Subcutaneous preadipocyte (primary cell): ENCODE measurements around the gene TMEM176A. TPM values are rescaled to one million over a fixed set of nuclear protein-coding genes. Genes with fewer than 3 reads are reported as not detected.

ENCODE experiments used
- total RNA-seq: library from RNA; depleted of rRNA; stranded (reverse); fragments of >200 nt; gene quantifications from 2 replicates; pipeline ENCODE4 v1.2.3, GENCODE V29; 2012

TMEM176A gene, protein sequence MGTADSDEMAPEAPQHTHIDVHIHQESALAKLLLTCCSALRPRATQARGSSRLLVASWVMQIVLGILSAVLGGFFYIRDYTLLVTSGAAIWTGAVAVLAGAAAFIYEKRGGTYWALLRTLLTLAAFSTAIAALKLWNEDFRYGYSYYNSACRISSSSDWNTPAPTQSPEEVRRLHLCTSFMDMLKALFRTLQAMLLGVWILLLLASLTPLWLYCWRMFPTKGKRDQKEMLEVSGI
- total RNA-seq, result 5.5 TPM in 1 of 2 replicates, not detected in the other

DNA sequence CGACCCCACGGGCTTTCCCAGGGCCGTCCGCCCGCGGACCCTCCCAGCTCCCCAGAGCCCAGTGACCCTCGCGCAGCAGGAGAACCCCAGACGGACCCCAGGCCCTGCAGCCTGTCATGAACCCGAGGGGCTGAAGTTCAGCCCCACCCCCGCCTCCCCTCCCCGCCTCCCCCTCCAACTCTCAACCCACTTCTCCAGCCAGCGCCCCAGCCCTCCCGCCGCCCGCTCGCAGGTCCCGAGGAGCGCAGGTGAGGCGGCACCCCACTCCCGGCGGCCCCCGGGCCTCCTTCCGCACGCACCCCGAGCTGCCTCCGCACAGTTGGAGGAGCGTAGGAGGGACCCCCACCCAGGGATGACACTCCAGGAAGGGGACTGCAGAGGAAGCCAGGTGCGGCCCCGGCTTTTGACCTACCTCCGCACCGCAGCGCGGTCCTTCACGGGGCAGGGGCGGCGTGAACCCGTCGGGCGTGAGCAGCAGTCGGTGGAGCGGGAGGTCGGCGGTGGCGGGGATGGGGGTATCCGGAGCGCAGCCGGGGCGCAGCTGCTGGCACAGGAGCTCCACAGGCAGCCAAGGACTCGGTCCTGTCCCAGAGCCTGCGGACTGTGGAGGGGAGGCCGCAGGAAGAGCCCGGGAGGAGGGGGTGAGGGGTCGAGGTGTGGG, at the start of gene TMEM176A:
Gene TMEM176A, plus strand, starts transcription at position 189 of the 661 bp plus-strand sequence. CDS start 782 bp downstream, outside the sequence.

DNA sequence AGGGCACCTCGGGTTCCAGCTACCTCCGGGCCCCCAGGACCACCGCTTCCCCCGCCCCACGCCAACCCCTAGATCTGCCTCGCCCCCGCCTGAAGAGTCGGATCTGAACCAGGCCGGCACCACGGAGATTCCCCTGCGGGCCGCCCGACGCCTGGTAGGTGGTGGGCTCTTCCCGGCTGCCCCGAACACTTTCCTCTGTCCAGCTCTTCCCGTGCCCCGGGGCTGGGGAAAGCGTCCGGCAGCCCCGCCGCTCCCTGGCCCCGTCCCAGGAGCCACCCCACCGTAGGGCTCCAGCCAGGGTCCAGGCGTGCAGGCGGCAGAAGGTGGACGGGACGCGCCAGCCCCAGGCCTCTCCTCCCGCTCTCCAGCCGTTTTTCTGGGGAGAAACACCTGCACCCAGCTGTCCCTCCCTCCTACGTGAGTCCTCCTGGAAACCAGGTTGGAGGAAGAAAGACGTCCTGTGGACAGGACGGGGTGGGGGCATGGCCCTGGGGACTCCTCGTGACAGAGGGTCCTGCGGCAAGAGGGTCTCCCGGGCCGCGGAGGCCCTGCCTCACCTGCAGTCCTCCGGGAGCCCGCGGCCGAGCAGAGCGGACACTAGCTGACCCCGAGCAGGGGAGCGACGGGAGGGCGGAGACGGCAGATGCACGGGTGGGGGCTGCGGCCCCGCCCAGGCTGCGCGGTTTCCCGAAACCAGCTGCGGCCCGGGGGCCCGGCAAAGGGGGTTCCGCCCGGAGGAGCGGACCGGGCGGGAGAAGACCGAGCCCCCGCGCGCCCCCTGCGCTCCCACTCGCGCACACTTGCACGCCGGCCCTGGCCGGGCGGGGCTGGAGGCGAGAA, 608 bp upstream of the TMEM176A start, which contains the start of gene TMEM176B:
Gene TMEM176B, minus strand, starts transcription at position 624 of the 840 bp plus-strand sequence. CDS start 3,795 bp downstream, outside the sequence.

DNA sequence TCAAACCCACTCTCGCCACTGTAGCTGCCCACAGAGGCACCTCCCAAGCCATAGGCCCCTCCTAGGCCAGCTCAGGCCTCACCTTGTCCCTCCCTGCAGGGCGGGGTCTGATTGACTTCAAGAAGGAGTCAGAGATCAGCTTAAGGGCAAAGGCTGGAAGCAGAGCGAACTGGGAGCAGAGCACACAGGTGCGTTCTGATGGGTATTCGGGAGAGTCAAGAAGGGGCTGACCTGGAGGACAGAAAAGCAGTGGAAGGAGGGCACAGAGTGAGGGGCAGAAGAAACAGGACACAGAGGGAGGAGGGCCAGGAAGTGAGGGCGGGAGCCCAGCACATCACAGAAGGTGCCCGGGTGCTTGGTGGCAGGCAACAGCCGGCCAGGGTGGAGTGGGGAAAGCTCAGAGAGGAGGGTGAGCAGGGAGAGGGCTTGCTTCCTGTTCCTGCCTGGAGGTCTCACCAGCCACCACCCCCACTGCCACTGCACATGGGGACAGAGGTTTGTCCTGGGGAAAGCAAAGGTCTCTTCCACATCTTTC, 51.9 kb downstream of the TMEM176A start, which contains the start of gene AOC1:
Gene AOC1, plus strand, starts transcription at position 147 of the 535 bp plus-strand sequence. CDS start 3,954 bp downstream, outside the sequence.

Other genes with a start within 250 kb of the TMEM176A start
- under 0.01 TPM in 1 of 2 replicates, not detected in the other for gene GIMAP4, start 233.4 kb upstream of the TMEM176A start, total RNA-seq
- under 0.01 TPM in 1 of 2 replicates, not detected in the other for gene GIMAP6, start 168.4 kb upstream of the TMEM176A start, total RNA-seq
- gene GIMAP2, start 115.1 kb upstream of the TMEM176A start, total RNA-seq, result 1.4 and 1.5 TPM in 2 replicates
- gene GIMAP1, start 84.2 kb upstream of the TMEM176A start, total RNA-seq, result not detected in 2 replicates
- not detected in 2 replicates for gene GIMAP5, start 63.4 kb upstream of the TMEM176A start, total RNA-seq
- gene TMEM176B, start 405 bp upstream of the TMEM176A start, total RNA-seq, result 16.9 TPM in 1 of 2 replicates, not detected in the other
- not detected in 2 replicates for gene AOC1, start 51.7 kb downstream of the TMEM176A start, total RNA-seq
- gene KCNH2, start 177.6 kb downstream of the TMEM176A start, total RNA-seq, result not detected in 2 replicates
- gene NOS3, start 190.2 kb downstream of the TMEM176A start, total RNA-seq, result 3.3 and 3.9 TPM in 2 replicates
- gene ATG9B, start 223.7 kb downstream of the TMEM176A start, total RNA-seq, result 0.20 and 0.37 TPM in 2 replicates
- 33.8 and 48.9 TPM in 2 replicates for gene ABCB8, start 227.7 kb downstream of the TMEM176A start, total RNA-seq
- gene ASIC3, start 247.8 kb downstream of the TMEM176A start, total RNA-seq, result 0.20 and 0.37 TPM in 2 replicates